ENCODE measurements around the gene USP12. TPM values are rescaled to one million over a fixed set of nuclear protein-coding genes. Genes with fewer than 3 reads are reported as not detected.

USP12 gene
- total and polyA plus RNA-seq, 2 donors from 2014 or later, result 15.0 to 27.5 TPM

- H3K27me3 ChIP-seq (ENCODE audit: control insufficient read depth, insufficient read depth, low read length), result no peaks in the 10 kb centered on the region
- H3K36me3 ChIP-seq (ENCODE audit: control insufficient read depth in 2 of 3, insufficient read depth in 3 of 3, low read length in 3 of 3), result no peaks in the 10 kb centered on the region
- H3K9me3 ChIP-seq (ENCODE audit: control insufficient read depth in 2 of 3, insufficient read depth in 1 of 3, low read length in 3 of 3), result no peaks in the 10 kb centered on the region
- DNase-seq, result no peak
- peaks cover 2 to 23% (median 19%) of the 10 kb centered on the region in 3 donors for H3K4me1 ChIP-seq (ENCODE audit: control insufficient read depth in 2 of 3, insufficient read depth in 2 of 3, low read depth in 1 of 3, low read length in 3 of 3)
- H3K4me3 ChIP-seq (ENCODE audit: low read length in 3 of 3), result no peak overlapping the region
- no peak overlapping the region for H3K27ac ChIP-seq (ENCODE audit: low read depth in 2 of 2, low read length in 2 of 2)
- peak overlapping the region in 1 of 3 donors; percentile 30 for H3K9ac ChIP-seq (ENCODE audit: low read length in 3 of 3)
- no peak for FAIRE-seq
- intact Hi-C loops (cut with DNase I), result no loop called here
- no peak for TF ChIP-seq CTCF (IDR thresholded peaks at IDR 0.05; ENCODE audit: borderline replicate concordance, extremely low read depth, insufficient read depth)
Observed at GRCh38 chr13:27168906-27169657, 2.5 kb downstream of the USP12 start.

- intact Hi-C loops (cut with DNase I), result no loop called here
- H3K4me3 ChIP-seq (ENCODE audit: low read length in 3 of 3), result no peak overlapping the region
- no peaks in the 10 kb centered on the region for H3K36me3 ChIP-seq (ENCODE audit: control insufficient read depth in 2 of 3, insufficient read depth in 3 of 3, low read length in 3 of 3)
- H3K9ac ChIP-seq (ENCODE audit: low read length in 3 of 3), result no peak overlapping the region
- peak overlapping the region in 1 of 2 donors; percentile 2 for H3K27ac ChIP-seq (ENCODE audit: low read depth in 2 of 2, low read length in 2 of 2)
- DNase-seq (no peak), FAIRE-seq (no peak)
- TF ChIP-seq CTCF (IDR thresholded peaks at IDR 0.05; ENCODE audit: borderline replicate concordance, extremely low read depth, insufficient read depth), result no peak
- H3K27me3 ChIP-seq (ENCODE audit: control insufficient read depth, insufficient read depth, low read length), result no peaks in the 10 kb centered on the region
- no peaks in the 10 kb centered on the region for H3K9me3 ChIP-seq (ENCODE audit: control insufficient read depth in 2 of 3, insufficient read depth in 1 of 3, low read length in 3 of 3)
- H3K4me1 ChIP-seq (ENCODE audit: control insufficient read depth in 2 of 3, insufficient read depth in 2 of 3, low read depth in 1 of 3, low read length in 3 of 3), result peaks cover 2 to 21% (median 19%) of the 10 kb centered on the region in 3 donors
Observed at GRCh38 chr13:27168086-27168485, 3.5 kb downstream of the USP12 start.

- intact Hi-C loops (cut with DNase I), result no loop called here
- H3K4me1 ChIP-seq (ENCODE audit: control insufficient read depth in 2 of 3, insufficient read depth in 2 of 3, low read depth in 1 of 3, low read length in 3 of 3), result peaks cover 0 to 18% (median 16%) of the 10 kb centered on the region in 3 donors
Observed at GRCh38 chr13:27166313-27166712, 5.3 kb downstream of the USP12 start.

More at GRCh38 chr13:27166313-27166712, 5.3 kb downstream of the USP12 start:
- no peak for DNase-seq
- no peak overlapping the region for H3K9ac ChIP-seq (ENCODE audit: low read length in 3 of 3)
- FAIRE-seq, result no peak
- H3K27me3 ChIP-seq (ENCODE audit: control insufficient read depth, insufficient read depth, low read length), result no peaks in the 10 kb centered on the region
- no peak overlapping the region for H3K4me3 ChIP-seq (ENCODE audit: low read length in 3 of 3)
- TF ChIP-seq CTCF (IDR thresholded peaks at IDR 0.05; ENCODE audit: borderline replicate concordance, extremely low read depth, insufficient read depth), result no peak
- H3K27ac ChIP-seq (ENCODE audit: low read depth in 2 of 2, low read length in 2 of 2), result no peak overlapping the region
- no peaks in the 10 kb centered on the region for H3K36me3 ChIP-seq (ENCODE audit: control insufficient read depth in 2 of 3, insufficient read depth in 3 of 3, low read length in 3 of 3)
- H3K9me3 ChIP-seq (ENCODE audit: control insufficient read depth in 2 of 3, insufficient read depth in 1 of 3, low read length in 3 of 3), result no peaks in the 10 kb centered on the region
